Measurements from ENCODE around the gene RAB4B.
"Not testable (repeated sequence)": the region's sequence is repeated elsewhere in the genome, so short reads cannot be mapped to it uniquely, and the experiment has no call there.

Gene RAB4B

GRCh38 chr19:40825460-40826095 is 47.5 kb downstream of the RAB4B start:
- not testable (repeated sequence) for DNase-seq

GRCh38 chr19:40826312-40826698 is 48.3 kb downstream of the RAB4B start:
- not testable (repeated sequence) for DNase-seq

GRCh38 chr19:40826699-40827385 is 48.8 kb downstream of the RAB4B start:
- DNase-seq: not testable (repeated sequence)

- DNase-seq: no peak
Observed at GRCh38 chr19:40827386-40828247, 49.6 kb downstream of the RAB4B start.

- no peak for DNase-seq
Observed at GRCh38 chr19:40829205-40829604, 51.2 kb downstream of the RAB4B start.

GRCh38 chr19:40830741-40831140 is 52.7 kb downstream of the RAB4B start:
- not testable (repeated sequence) for DNase-seq

- DNase-seq: no peak
Observed at GRCh38 chr19:40831502-40832430, 53.7 kb downstream of the RAB4B start.

GRCh38 chr19:40832431-40832790 is 54.4 kb downstream of the RAB4B start:
- DNase-seq: not testable (repeated sequence)

GRCh38 chr19:40833728-40834533 is 55.9 kb downstream of the RAB4B start:
- DNase-seq: not testable (repeated sequence)

GRCh38 chr19:40836754-40837429 is 58.8 kb downstream of the RAB4B start:
- DNase-seq: no peak

GRCh38 chr19:40838477-40838876 is 60.4 kb downstream of the RAB4B start:
- DNase-seq: not testable (repeated sequence)

GRCh38 chr19:40842012-40842411 is 64.0 kb downstream of the RAB4B start:
- not testable (repeated sequence) for DNase-seq

GRCh38 chr19:40842997-40843652 is 65.1 kb downstream of the RAB4B start:
- not testable (repeated sequence) for DNase-seq

- not testable (repeated sequence) for DNase-seq
Observed at GRCh38 chr19:40843653-40844052, 65.6 kb downstream of the RAB4B start.
